ENCODE measurements around the gene USP21.

- TF ChIP-seq EZH2 (IDR thresholded peaks at IDR 0.05) (no peak), POLR2AphosphoS5 (IDR thresholded peaks at IDR 0.05; ENCODE audit: borderline replicate concordance, low read depth, low read length) (no peak), FOXP2 (optimal IDR thresholded peaks at IDR 0.05; ENCODE audit: control extremely low read depth, extremely low read length, insufficient read depth) (no peak)
Measured at GRCh38 chr1:161127649-161128048, 31.7 kb upstream of the USP21 start.
